Activated CD4-positive, alpha-beta T cell treated with anti-CD3 and anti-CD28 coated beads for 48 hours (primary cell): ENCODE data around the gene GLO1.

Experiments used
- DNase-seq: peaks from one replicate; pipeline ENCODE4 v3.0.0-alpha.2; 2020

GLO1 gene

DNA sequence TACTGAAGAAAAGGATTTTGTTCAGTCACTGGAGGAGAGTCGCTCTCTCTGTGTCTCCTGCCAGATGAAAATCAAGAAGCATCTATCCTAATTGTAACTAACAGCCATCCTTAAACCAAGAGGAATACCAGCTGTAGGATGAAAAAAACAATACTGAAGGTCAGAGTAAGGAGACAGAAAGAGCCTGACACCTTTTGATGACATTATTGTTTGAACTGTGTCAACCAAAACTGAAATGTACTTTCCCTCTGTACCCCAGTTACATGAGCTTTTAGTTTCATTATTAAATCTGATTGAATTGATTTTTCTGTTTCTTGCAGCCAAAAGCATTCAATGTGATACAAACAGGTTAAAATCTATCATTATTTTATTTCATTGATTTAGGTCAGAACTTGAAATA, 46.0 kb downstream of the GLO1 start:
- no peak for DNase-seq

DNA sequence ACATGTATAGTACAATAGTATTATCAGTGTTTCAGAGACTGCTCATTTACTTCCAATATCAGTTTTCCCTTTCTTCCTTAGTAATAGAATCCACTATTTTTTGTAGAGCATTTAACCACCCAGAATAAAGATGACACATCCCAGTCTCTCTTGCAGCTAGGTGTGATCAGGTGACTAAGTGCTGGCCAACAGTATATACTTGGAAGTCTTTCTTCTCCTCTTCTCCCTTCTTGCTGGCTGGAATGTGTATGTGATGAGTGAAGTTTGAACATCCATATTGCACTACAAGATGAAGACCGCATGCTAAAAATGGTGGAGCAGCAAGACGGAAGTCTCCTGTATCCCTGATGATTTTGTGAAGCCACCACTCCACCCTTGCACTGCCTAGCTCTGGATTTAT, 48.7 kb downstream of the GLO1 start:
- DNase-seq, result no peak

DNA sequence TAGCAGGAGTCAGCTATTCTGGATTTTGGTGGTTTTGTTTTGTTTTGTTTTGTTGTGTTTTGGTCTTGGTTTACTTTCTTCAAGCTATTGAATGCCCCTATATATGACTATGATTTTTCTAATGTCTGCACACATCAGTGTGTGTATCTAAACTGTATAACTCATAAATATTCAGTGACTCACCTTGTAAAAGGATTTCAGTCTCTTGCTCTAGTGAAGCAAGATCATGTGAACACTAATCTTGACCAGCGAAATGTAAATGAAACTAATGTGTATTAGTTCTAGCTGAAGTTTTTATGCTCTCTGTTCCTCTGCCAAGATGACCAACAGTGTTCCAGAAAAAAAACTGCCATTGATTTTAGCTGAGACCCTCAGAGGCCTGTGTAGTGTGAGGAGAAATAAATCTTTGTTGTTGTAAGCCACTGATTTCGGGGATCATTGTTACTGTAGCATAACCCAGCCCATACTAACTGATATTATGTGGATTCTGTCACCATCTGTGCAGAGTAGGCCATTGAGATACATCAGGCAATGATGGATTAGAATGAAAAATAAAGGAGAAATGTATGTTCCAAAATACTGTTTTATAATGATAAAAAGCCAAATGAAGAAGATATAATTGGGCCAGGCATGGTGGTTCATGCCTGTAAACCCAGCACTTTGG, 51.7 kb downstream of the GLO1 start:
- no peak for DNase-seq

DNA sequence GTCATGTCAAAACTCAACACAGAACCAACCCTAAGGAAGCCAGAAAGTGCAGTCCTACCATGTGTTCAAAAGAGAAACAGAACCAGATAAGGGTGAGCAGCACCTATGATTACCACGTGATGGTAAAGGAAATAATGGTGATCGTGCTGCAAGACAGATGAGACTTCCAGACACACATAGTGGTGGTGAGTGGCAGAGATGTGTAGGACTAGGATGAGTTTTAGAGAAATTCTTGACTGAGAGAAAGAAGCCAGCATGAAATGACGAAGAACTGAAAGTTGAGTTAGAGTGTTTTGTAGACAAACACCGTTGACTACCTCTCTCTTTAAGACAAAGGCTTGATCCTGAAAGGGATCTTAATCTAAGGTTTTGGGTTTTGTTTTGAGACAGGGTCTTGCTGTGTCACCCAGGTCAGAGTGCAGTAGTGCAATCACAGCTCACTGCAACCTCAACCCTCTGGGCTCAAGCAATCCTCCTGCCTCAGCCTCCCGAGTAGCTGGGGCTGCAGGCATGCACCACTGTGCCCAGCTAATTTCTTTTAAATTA, 52.7 kb downstream of the GLO1 start:
- no peak for DNase-seq

DNA sequence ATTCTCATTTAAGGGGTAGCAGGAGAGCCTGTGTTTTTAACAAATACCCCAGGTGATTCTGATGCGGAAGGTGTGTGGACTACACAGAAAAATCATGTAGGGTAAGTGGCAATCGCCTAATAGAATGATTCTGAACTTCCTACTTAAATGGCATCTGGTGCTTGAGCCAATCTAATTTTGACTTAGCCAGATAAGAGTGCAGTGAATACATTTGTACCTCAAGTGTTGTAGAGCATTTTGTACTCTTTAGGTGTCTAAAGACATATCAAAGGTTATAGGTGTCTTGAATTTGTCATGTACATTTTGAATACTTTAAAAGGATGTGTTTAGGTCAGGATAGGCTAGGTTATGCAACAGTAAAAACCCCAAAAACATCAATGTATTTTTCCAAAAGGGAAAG, 53.2 kb downstream of the GLO1 start:
- no peak for DNase-seq

DNA sequence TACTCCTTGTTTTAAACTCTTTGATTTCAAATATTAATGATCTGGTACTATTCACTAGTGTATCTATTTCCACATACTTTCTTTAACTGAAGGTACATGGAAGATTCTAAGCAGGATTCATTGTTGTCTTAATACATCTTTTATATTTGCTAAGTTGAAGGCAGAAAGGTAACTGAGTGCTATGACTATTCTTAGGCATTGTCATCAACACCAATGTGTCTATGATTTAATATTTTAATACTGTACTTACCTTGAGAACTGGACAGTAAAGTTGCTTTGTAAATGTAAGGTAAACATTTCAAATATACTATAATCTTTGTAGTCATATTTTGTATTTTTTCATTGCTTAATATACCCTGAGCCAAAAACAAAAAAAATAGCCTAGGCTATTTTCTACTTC, 54.3 kb downstream of the GLO1 start:
- DNase-seq, result no peak

DNA sequence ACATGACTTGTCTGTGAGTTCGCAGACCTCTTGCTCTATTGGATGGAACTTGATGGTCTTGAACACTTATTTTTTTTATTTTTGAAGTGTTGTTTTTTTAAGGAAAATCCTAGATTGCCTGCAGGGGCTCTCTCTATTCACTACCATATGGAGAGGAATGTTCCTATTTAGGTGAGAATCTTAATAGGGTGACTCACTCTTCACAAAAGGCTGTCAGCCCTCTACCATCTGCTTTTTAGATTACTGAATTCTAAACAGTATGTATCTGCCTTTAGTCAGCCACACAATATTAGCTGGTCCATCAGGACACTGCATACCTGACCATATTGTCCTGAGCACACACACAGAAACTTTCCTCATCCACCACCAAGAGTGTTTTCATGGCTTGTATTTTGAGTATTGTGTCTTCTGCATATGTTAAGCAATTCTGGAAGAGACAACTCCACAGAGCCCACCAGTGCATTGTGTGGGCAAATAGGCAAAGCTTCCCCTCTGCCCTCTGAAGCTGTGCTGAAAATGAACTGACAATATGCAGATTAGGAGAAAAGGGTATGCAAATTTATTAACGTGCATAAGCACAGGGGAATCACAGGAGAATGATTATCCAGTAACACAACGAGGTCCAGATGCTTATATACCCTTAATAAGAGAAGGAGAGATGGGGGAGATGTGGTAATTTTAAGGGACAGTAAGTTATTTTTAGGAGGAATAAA, 56.6 kb downstream of the GLO1 start:
- DNase-seq, result no peak

DNA sequence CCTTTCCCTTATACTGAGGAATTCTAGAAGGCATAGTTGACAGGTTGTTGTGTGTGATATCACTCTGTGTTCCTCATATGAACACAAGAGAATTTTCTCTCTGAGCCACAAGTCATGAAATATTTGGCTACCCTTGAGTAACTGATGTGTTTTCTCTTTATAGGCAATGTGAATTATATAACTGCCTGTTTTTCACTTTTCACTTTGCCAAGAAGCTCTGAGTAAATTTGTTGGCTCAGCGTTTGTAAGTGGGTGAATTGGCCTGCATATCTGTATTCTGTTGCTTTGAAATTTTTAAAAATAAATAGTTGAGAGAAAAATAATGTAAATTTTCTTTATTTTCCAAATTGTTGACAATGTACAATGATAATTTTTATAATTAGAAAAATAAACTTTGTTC, 58.0 kb downstream of the GLO1 start:
- DNase-seq, result no peak

DNA sequence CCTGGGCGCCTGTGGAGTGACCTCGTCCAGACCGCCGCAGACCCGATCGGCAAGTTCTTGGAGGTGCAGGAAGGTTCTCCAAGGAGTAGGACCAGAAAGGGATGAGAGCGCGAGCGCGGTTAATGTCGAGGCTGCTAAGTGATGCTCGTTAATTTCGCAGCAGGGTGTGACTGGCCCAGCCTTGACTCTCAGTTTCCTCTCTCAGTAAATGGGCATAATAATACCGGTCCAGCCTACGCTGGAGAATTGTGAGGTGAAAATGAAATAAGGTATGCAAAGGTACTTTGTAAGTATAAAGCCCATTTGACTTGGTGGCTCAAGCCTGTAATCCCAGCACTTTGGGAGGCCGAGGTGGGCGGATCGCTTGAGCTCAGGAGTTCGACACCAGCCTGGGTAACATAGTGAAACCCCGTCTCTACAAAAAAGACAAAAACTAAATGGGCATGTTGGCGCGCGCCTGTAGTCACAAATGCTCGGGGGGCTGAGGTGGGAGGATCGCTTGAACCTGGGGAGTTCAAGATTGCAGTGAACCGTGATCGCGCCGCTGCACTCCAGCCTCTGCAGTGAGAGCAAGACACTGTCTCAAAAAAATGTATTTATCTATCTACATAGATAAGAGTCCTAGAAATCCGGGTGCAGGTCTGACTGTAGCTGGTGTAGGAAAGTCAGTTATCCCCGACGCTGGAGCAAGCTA, 62.6 kb downstream of the GLO1 start:
- peak; percentile 9 for DNase-seq

DNA sequence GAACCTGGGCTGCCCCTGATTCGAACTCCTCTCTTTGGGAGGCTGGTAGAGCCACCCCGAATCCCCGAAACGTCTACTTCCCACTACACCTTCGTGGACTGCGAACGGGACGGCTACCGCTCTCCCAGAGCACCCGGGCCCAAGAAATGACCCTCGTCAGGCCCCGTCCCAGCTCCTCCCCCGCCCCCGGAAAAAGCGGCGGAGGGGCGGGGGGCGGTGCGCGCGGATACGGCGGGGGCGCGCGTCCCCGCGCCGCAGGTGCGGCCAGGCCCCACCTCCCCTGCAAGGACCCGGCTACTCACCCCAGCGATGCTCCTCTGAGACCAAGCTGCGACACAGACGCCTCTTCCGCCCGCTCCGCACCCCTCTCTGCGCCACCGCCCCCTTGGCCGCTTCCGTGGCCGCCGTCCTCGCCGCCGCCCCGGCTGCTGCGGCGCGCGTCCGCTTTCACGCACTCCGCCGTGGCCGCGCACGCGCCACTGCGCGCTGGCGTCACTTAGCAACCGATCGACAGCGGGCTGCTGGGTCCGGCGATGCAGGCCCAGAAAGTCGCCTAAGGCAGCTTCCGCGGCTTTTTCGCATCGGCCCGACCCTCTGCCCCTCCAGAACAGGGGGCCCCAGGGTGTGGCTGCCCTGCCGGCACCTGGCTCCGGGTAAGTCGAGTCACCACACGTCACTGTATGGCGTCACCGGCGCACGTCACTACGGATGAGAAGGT, 63.3 kb downstream of the GLO1 start, which contains the start of gene BTBD9:
BTBD9 (minus strand) TSS at position 432 of the 718 bp plus-strand sequence.
- DNase-seq, result peak; percentile 84

DNA sequence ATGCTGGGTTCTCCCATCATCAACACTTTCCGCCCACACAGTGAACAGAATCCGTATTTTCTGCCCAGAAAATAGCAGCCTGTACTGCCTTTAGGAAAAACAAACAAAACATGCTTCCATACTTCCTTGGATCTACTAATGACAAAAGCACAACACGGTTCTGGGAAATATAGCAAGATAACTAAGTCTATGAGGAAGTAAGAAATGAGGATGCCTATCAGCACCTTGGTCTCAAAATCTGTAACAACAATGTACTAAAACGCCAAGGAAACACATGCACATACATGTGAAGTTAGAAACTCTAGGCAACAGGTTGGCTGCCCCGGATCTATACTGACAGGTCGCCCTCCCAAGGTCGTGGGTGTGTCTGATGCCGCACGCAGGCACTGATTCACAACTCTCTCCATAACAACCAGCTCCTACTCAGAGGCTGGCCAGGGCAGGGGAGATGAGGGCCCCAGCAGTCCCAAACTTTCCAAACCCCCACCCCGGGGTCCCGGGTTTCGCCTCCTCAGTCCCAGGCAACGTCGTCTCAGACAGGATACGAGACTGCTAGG, 63.9 kb downstream of the GLO1 start:
- DNase-seq, result peak; percentile 71

DNA sequence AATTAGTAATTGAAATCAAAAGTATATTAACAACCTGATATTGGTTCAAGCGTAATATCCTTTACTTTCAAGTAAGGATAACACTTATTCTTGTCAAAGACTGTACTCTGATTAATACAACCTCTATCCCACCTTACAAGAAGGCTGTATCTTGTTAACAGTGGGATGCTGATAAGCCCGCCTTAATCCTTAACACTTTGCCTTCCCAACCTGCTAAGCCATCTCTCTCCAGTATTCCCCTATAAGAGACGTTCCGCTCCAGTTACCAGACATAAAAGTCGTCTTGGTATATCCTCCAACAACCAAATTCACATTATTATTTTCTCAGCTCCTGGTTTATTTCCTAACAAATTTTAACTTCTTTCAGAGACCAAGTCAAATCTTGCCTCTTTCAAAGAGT, 65.2 kb downstream of the GLO1 start:
- no peak for DNase-seq

DNA sequence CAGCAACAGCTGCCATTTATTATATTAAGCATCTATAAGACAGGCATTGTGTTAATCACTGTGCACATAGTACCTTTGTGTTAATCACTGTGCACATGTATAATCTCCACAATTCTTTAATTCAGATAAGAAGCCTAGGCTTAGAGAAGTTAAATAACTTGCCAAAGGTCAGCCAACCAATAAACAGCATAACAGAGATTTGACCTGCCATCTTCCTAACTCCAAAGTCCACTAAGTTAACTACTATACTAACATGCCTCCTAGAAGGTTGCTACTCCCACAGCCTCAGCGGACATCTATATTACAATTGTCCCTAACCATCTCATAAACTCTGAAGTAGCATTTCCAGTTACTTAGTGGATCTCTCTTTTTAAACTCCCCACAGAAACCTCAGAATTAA, 66.9 kb downstream of the GLO1 start:
- DNase-seq, result no peak

DNA sequence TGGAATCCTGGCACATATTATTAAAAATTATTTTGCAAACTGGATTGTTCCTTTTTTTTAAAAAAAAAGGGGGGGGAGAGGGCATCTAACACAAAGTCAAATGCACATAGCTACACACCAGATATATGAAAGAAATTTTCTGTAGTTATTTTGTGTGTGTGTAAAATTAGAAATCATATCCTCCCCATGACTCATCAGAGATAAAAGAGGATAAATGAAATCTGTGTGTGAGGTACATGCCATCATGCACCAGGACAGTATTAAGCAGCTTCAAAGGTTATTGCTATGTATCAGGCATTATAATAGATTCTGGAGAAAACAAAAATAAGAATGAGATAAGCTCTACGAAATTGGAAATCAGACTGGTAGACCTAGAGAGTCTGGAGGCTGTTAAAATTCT, 68.4 kb downstream of the GLO1 start:
- DNase-seq, result no peak

DNA sequence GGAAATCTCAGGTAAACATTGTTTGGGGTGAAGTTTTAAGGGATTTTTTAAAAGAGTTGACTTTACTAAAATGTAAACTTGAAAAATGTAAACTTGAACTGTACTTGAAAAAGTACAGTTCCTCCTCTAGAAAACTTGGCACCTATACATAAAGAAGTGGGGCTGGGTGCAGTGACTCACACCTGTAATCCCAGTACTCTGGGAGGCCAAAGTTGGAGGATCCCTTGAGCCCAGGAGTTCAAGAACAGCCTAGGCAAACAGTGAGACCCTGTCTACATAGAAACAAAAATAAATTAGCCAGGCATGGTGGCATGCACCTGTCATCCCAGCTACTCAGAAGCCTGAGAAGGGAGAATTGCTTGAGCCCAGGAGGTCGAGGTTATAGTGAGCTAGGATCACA, 70.5 kb downstream of the GLO1 start:
- DNase-seq, result no peak

DNA sequence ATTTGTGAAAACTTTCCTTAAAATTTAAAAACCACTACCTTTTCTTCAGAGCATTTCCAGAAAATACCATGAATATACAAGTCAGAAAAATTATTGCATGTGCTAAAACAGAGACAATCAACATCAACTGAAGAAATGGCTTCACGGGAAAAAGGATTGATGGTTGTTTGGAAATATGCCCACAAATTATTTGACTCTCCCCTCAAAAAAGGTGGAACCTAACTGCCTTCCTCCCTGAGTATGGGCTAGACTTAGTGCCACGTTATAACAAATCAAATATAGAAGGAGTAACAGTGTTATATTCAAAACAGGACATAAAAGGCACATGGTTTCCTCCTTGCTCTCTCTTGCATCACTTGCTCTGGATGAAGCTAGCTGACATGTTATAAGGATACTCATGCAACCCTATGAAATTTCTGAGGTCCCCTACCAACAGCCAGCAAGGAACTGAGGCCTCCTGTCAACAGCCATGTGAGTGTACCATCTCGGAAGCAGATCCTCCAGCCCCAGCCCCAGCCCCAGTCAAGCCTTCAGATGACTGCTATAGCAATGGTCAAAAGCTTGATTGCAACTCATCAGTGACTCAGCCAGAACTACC, 71.7 kb downstream of the GLO1 start:
- no peak for DNase-seq
